Heart left ventricle (tissue), 16 donors: ENCODE measurements around the gene ABHD5. TPM values are rescaled to one million over a fixed set of nuclear protein-coding genes. Genes with fewer than 3 reads are reported as not detected.
"Not testable (repeated sequence)": the region's sequence is repeated elsewhere in the genome, so short reads cannot be mapped to it uniquely, and the experiment has no call there.

ENCODE experiments used
- ATAC-seq, 4 donors: fragments of 200-7000 bp; cut with Tn5 transposase; one replicate each; pipeline ENCODE4 v1.9.1; 2020 to 2022; ENCODE audit warnings: moderate library complexity in 4 of 4, mild to moderate bottlenecking in 3 of 4, moderate number of reproducible peaks in 1 of 4
- DNase-seq, 5 donors: peaks; one replicate each; pipeline ENCODE4 v3.0.0-alpha.2; 2020
- H3K27ac ChIP-seq, 12 donors: fragments of 200-600 bp; sonication (generic) in 4 of 12; one replicate each; pipeline versions ENCODE4 v1.5.0 to v1.8.0; 2016 to 2022; ENCODE audit warnings: mild to moderate bottlenecking in 2 of 12
- H3K27me3 ChIP-seq, 9 donors: fragments of 200-600 bp; sonication (generic) in 2 of 9; one replicate each; pipeline versions ENCODE4 v1.5.1 to v1.8.0; 2016 to 2022; ENCODE audit warnings: mild to moderate bottlenecking in 3 of 9
- H3K36me3 ChIP-seq, 9 donors: fragments of 200-600 bp; sonication (generic) in 2 of 9; one replicate each; pipeline versions ENCODE4 v1.5.0 to v1.8.0; 2018 to 2022; ENCODE audit warnings: mild to moderate bottlenecking in 2 of 9
- H3K4me1 ChIP-seq, 12 donors: fragments of 200-600 bp; sonication (generic) in 4 of 12; one replicate each; pipeline versions ENCODE4 v1.5.0 to v1.8.0; 2016 to 2022; ENCODE audit warnings: mild to moderate bottlenecking in 3 of 12
- H3K4me3 ChIP-seq, 12 donors: fragments of 200-600 bp; sonication (generic) in 4 of 12; one replicate each; pipeline versions ENCODE4 v1.5.0 to v1.8.0; 2017 to 2022; ENCODE audit warnings: mild to moderate bottlenecking in 9 of 12, moderate library complexity in 4 of 12
- H3K9me3 ChIP-seq, 12 donors: fragments of 200-600 bp; sonication (generic) in 4 of 12; one replicate each; pipeline versions ENCODE4 v1.5.0 to v1.8.0; 2016 to 2022; ENCODE audit warnings: mild to moderate bottlenecking in 1 of 12
- POLR2A ChIP-seq, 2 donors: fragments of 450-650 bp; IDR thresholded peaks; one replicate each; pipeline ENCODE4 v1.6.1; 2017; ENCODE audit warnings: antibody characterized with exemption in 2 of 2, mild to moderate bottlenecking in 2 of 2, moderate library complexity in 2 of 2
- WGBS, 4 donors: extraction: QIAGEN DNeasy Blood & Tissue Kit in 2 of 4; methylation state at CpG; one replicate each; pipeline versions ENCODE4 v1.1.5 to v1.1.7; 2013 to 2018; 5-methylcytosine and 5-hydroxymethylcytosine counted together
- intact Hi-C, 10 donors: fragments of 100-400 bp; cut with DNase I; formaldehyde crosslinking; loops; one replicate each; pipeline versions ENCODE4 v1.11.1 to v1.14.2; 2022
- polyA plus RNA-seq, 2 donors: library from polyadenylated mRNA; stranded (reverse); fragments of 200-250 nt; gene quantifications; one replicate each; pipeline ENCODE4 v1.2.3, GENCODE V29; 2013
- total RNA-seq, 9 donors: library from RNA; depleted of rRNA in 2 of 9; stranded (reverse); fragments of >200 nt in 2 of 9; fragmentation: NEBNext Ultra II Directional in 3 of 9; extraction: Animal tissue kit (Norgen Biotek cat#: 25700) in 3 of 9; gene quantifications; one replicate each; pipeline versions ENCODE4 v1.1.0 to v1.2.4, GENCODE V29; 2016 to 2023
- TF ChIP-seq, protein P1 (sequence below), 12 donors: fragments of 200-600 bp; sonication (generic) in 4 of 12; IDR thresholded peaks; one replicate each; pipeline versions ENCODE4 v1.5.0 to v1.8.0; 2018 to 2022; ENCODE audit warnings: antibody characterized with exemption in 12 of 12, mild to moderate bottlenecking in 5 of 12
- donor health status: ischemic (EF 13 %, LVEDD 7.1; RV severe dilation, severe dysfunction).
- donor health status: healthy with polysubstance abuse.
- donor health status: DM: no; HTN: yes; CAD: no.
- donor health status: DM: no; HTN: no; CAD: no.
- donor health status: ischemic (EF 25% LVEDD 6.9; RV normal size, moderate dysfunction).
- donor health status: ischemic (EF 25% LVEDD 5.7; RV mildly dilated, moderate dysfunction).
- donor health status: healthy.
- donor health status: DM: yes; HTN: yes; CAD: no.
- donor health status: ischemic (EF 35%, LVEDD 5.7; RV mildly dilated, moderate dysfunction).
- donor health status: nonischemic (EF 11% LVEDD 7.7; RV severe dilation, severe dysfunction).
- donor health status: DM: yes; HTN: yes; CAD: no.
- donor health status: PGD.
- donor health status: ischemic (EF 29% LVEDD 5.4; RV normal size, mild dysfunction).
- donor health status: nonischemic (EF 23%, LVEDD 6.1; RV moderate dilation, normal function).

The ABHD5 gene
- total and polyA plus RNA-seq, 11 donors = 8.5 to 103 (median 26.7) TPM

DNA sequence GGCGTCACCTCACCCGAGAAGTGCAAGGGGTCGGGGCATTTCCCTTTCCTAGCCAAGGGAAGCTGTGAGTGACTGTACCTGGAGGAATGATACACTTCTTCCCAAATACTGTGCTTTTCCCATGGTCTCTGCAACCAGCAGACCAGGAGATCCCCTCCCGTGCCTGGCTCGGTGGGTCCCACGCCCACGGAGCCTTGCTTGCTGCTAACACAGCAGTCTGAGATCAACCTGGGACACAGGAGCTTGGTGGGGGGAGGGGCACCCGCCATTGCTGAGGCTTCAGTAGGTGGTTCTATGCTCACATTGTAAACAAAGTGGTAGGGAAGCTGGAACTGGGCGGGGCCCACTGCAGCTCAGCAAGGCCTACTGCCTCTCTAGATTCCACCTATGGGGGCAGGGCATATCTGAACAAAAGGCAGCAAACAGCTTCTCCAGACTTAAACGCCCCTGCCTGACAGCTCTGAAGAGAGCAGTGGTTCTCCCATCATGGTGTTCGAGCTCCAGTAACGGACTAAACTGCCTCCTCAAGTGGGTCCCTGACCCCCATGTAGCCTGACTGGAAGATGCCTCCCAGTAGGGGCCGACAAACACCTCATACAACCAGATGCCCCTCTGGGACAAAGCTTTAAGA lies 31.4 kb upstream of the ABHD5 start:
- Histone ChIP-seq H3K4me3 (no peak overlapping the region), H3K27me3 (no peaks in the 10 kb centered on the region), H3K4me1 (no peaks in the 10 kb centered on the region), H3K9me3 (peaks cover 0 to 16% (median 0%) of the 10 kb centered on the region in 12 donors), H3K36me3 (no peaks in the 10 kb centered on the region), H3K27ac (no peak overlapping the region)
- 83 to 89% (median 85%) methylated on average over 8 to 13 of the region's 13 CpGs for WGBS, 4 donors
- no peak for TF ChIP-seq POLR2A (IDR thresholded peaks at IDR 0.05)
- TF ChIP-seq, protein P1, sequence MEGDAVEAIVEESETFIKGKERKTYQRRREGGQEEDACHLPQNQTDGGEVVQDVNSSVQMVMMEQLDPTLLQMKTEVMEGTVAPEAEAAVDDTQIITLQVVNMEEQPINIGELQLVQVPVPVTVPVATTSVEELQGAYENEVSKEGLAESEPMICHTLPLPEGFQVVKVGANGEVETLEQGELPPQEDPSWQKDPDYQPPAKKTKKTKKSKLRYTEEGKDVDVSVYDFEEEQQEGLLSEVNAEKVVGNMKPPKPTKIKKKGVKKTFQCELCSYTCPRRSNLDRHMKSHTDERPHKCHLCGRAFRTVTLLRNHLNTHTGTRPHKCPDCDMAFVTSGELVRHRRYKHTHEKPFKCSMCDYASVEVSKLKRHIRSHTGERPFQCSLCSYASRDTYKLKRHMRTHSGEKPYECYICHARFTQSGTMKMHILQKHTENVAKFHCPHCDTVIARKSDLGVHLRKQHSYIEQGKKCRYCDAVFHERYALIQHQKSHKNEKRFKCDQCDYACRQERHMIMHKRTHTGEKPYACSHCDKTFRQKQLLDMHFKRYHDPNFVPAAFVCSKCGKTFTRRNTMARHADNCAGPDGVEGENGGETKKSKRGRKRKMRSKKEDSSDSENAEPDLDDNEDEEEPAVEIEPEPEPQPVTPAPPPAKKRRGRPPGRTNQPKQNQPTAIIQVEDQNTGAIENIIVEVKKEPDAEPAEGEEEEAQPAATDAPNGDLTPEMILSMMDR (IDR thresholded peaks at IDR 0.05) = no peak
- intact Hi-C loops = no loop called here
- DNase-seq (no peak), ATAC-seq (no peak)

DNA sequence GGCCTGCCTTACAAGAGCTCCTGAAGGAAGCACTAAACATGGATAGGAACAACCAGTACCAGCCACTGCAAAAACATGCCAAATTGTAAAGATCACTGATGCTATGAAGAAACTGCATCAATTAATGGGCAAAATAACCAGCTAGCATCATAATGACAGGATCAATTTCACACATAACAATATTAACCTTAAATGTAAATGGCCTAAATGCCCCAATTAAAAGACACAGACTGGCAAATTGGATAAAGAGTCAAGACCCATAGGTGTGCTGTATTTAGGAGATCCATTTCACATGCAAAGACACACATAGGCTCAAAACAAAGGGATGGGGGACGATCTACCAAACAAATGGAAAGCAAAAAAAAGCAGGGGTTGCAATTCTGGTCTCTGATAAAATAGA lies 29.4 kb upstream of the ABHD5 start:
- H3K9me3 ChIP-seq = peaks cover 0 to 25% (median 0%) of the 10 kb centered on the region in 12 donors
- H3K27me3 ChIP-seq, ATAC-seq, H3K36me3 ChIP-seq, DNase-seq, H3K4me3 ChIP-seq, H3K27ac ChIP-seq, intact Hi-C loops, H3K4me1 ChIP-seq: not testable (repeated sequence)
- 83 to 92% (median 88%) methylated on average over 1 of the region's 1 CpG for WGBS, 4 donors

DNA sequence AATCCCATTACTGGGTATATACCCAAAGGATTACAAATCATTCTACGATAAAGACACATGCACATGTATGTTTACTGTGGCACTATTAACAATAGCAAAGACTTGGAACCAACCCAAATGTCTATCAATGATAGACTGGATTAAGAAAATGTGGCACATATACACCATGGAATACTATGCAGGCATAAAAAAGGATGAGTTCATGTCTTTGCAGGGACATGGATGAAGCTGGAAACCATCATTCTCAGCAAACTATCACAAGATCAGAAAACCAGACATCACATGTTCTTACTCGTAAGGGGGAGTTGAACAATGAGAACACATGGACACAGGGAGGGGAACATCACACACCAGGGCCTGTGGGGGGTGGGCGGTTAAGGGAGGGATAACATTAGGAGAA lies 25.7 kb upstream of the ABHD5 start:
- ATAC-seq, H3K4me1 ChIP-seq, intact Hi-C loops, H3K4me3 ChIP-seq, H3K27ac ChIP-seq, H3K36me3 ChIP-seq, DNase-seq, H3K27me3 ChIP-seq: not testable (repeated sequence)
- WGBS, 4 donors = 96 to 98% (median 97%) methylated on average over 3 of the region's 3 CpGs
- peaks cover 0 to 25% (median 0%) of the 10 kb centered on the region in 12 donors for H3K9me3 ChIP-seq

DNA sequence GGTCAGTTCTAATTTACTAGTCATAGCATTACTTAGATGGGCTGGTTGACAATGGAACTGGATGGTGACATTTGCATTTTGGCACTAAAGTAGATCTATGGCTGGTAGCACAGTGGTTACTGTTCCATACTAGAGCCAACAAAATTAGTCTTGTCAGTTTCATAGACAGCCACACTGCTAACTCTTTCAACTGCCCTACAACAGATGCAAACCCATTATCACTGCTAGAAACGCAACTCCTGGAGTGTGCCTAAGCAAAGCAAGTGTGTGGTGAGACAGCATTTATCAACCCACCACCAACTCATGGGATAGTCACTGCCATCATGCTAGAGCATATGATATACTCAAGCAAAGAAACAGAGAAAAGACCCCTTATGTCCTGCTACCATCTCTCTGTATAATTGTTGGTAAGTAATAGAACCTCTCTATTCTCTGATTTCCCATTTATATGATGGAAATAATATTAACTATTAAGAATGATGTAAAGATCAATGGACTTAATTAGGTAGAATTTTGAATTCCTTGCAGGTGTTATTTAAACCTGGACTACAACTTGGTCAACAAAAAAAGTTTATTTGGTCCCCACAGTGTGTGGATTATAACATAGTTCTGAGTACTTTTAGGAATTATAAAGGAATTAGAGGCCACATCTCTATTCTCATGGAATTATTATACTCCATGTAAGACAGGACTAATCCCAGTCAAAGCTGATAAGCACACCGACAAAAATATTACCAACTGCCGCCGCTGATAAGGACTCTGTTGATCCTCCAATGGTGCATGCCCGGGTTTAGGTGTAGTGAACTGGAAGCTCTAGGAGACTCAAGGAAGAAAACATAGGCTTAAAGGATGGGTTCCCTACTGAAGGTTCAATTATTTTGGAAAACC lies 19.9 kb upstream of the ABHD5 start:
- H3K36me3 ChIP-seq = no peaks in the 10 kb centered on the region
- WGBS, 4 donors = 64 to 71% (median 69%) methylated on average over 5 of the region's 5 CpGs

More for the DNA sequence above, 19.9 kb upstream of the ABHD5 start:
- H3K27me3 ChIP-seq = no peaks in the 10 kb centered on the region
- H3K27ac ChIP-seq = no peak overlapping the region
- no peak for DNase-seq
- no peak overlapping the region for H3K4me3 ChIP-seq
- intact Hi-C loops = loop anchor here in 1 of 10 donors (10.0 kb wide), 1 partner anchor 524 kb away; no protein-coding TSS in a partner anchor
- TF ChIP-seq, protein P1 (IDR thresholded peaks at IDR 0.05) = no peak
- no peak for TF ChIP-seq POLR2A (IDR thresholded peaks at IDR 0.05)
- no peaks in the 10 kb centered on the region for H3K9me3 ChIP-seq
- no peak for ATAC-seq
- H3K4me1 ChIP-seq = no peaks in the 10 kb centered on the region
